ENCODE data around the gene SLC9C1. TPM values are rescaled to one million over a fixed set of nuclear protein-coding genes. Genes with fewer than 3 reads are reported as not detected.

The SLC9C1 gene
- total RNA-seq, 1 experiment from 2014 or later: 0.79 TPM

GRCh38 chr3:112341386-112341785, 47.4 kb upstream of the SLC9C1 start:
- Histone ChIP-seq H3K9ac (ENCODE audit: low read length) (no peak overlapping the region), H3K79me2 (ENCODE audit: insufficient read depth, low read length) (no peaks in the 10 kb centered on the region), H4K20me1 (ENCODE audit: insufficient read depth) (no peaks in the 10 kb centered on the region), H3K27ac (ENCODE audit: low read depth, low read length) (no peak overlapping the region), H3K9me3 (ENCODE audit: control insufficient read depth in 1 of 2, insufficient read depth in 1 of 2, low read depth in 1 of 2, low read length in 2 of 2) (no peaks in the 10 kb centered on the region), H3K27me3 (ENCODE audit: insufficient read depth, low read length) (no peaks in the 10 kb centered on the region; the same call in 1 of the 2 replicates), H3K4me3 (replicated peaks in 1 of 2; ENCODE audit: low read depth in 1 of 2, low read length in 2 of 2) (no peak overlapping the region), H3K4me1 (ENCODE audit: control insufficient read depth in 1 of 2, insufficient read depth in 2 of 2, low read length in 2 of 2) (no peaks in the 10 kb centered on the region), H2AFZ (ENCODE audit: low read depth, low read length, poor library complexity, severe bottlenecking) (no peak overlapping the region), H3K9me2 (ENCODE audit: insufficient read depth) (no peaks in the 10 kb centered on the region), H3K36me3 (ENCODE audit: control insufficient read depth in 1 of 2, insufficient read depth in 2 of 2, low read length in 2 of 2) (no peaks in the 10 kb centered on the region), H3K4me2 (ENCODE audit: low read length) (no peak overlapping the region)
- intact Hi-C loops (cut with micrococcal nuclease): no loop called here
- DNase-seq (ENCODE audit: low read depth, low spot score) (no peak), ATAC-seq (no peak)
- ChIA-PET CTCF (no interaction called here), RAD21 (ENCODE audit: low non-redundant PET in 1 of 2, low total read pairs in 2 of 2, uncharacterized antibody in 2 of 2, unreplicated experiment in 2 of 2) (no interaction called here), POLR2A (no interaction called here)
- TF ChIP-seq POLR2AphosphoS5 (IDR thresholded peaks at IDR 0.05; ENCODE audit: low read depth, low read length): no peak
- no peak for TF ChIP-seq YY1 (IDR thresholded peaks at IDR 0.05; ENCODE audit: extremely low read depth, insufficient replicate concordance, low read depth, low read length)
- no peak for TF ChIP-seq ZNF274 (IDR thresholded peaks at IDR 0.05; ENCODE audit: low read depth, low read length)
- no peak for TF ChIP-seq ZBTB33 (IDR thresholded peaks at IDR 0.05; ENCODE audit: extremely low read depth, insufficient replicate concordance, low read length)
- TF ChIP-seq JUND (IDR thresholded peaks at IDR 0.05): no peak
- no peak for TF ChIP-seq EZH2phosphoT487 (IDR thresholded peaks at IDR 0.05; ENCODE audit: borderline replicate concordance)
- TF ChIP-seq RAD21 (IDR thresholded peaks at IDR 0.05; ENCODE audit: low read depth): no peak
- no peak for TF ChIP-seq SP1 (IDR thresholded peaks at IDR 0.05; ENCODE audit: low read depth)
- no peak for TF ChIP-seq ATF3 (IDR thresholded peaks at IDR 0.05)
- TF ChIP-seq FOSL1 (IDR thresholded peaks at IDR 0.05; ENCODE audit: low read depth): no peak
- no peak for TF ChIP-seq TCF7L2 (IDR thresholded peaks at IDR 0.05; ENCODE audit: borderline replicate concordance, extremely low read depth, insufficient read depth, insufficient read length)
- no peak for TF ChIP-seq POLR2A (IDR thresholded peaks at IDR 0.05; ENCODE audit: borderline replicate concordance, extremely low read depth, insufficient read depth, insufficient read length)
- TF ChIP-seq CTCF (IDR thresholded peaks at IDR 0.05 in 2 of 3, conservative IDR thresholded peaks at IDR 0.05 in 1 of 3; ENCODE audit: borderline replicate concordance in 1 of 3, insufficient read depth in 1 of 3, low read depth in 2 of 3, low read length in 2 of 3): no peak
- no peak for TF ChIP-seq REST (IDR thresholded peaks at IDR 0.05; ENCODE audit: low read depth)
- no peak for TF ChIP-seq ZFX (IDR thresholded peaks at IDR 0.05)
- no peak for TF ChIP-seq CBX3 (IDR thresholded peaks at IDR 0.05; ENCODE audit: low read depth)
- no peak for TF ChIP-seq MAX (IDR thresholded peaks at IDR 0.05)
- TF ChIP-seq SIN3A (IDR thresholded peaks at IDR 0.05; ENCODE audit: low read depth): no peak
- TF ChIP-seq CEBPB (IDR thresholded peaks at IDR 0.05; ENCODE audit: low read depth): no peak
- no TSS peak for BruUV-seq (replicated peaks)

All from HCT116 (cell line).